HFF-Myc (cell line): ENCODE measurements around the gene CASP10.

Experiments
- DNase-seq: peaks from one replicate; pipeline ENCODE4 v3.0.0-alpha.2; 2011; ENCODE audit warnings: low read depth; ENCODE audit errors: extremely low read depth
- H3K4me3 ChIP-seq: replicated peaks from 2 replicates; pipeline ENCODE4 v1.5.1; 2011; ENCODE audit warnings: low read depth, mild to moderate bottlenecking, control low read depth, low read length
- CTCF ChIP-seq: IDR thresholded peaks from 2 replicates; pipeline ENCODE4 v1.5.1; 2012; ENCODE audit warnings: mild to moderate bottlenecking, low read depth, low read length, control low read depth; ENCODE audit errors: missing control alignments

Gene CASP10

GRCh38 chr2:201151127-201151981 lies 31.6 kb upstream of the CASP10 start:
- no peak for TF ChIP-seq CTCF
- H3K4me3 ChIP-seq: peak overlapping the region; percentile 10; the same call in 1 of the 2 replicates
- DNase-seq: peak; percentile 76

- no peak for TF ChIP-seq CTCF
- DNase-seq: no peak
- no peak overlapping the region for H3K4me3 ChIP-seq
These were observed 30.4 kb upstream of the CASP10 start for GRCh38 chr2:201152517-201152916.

DNA sequence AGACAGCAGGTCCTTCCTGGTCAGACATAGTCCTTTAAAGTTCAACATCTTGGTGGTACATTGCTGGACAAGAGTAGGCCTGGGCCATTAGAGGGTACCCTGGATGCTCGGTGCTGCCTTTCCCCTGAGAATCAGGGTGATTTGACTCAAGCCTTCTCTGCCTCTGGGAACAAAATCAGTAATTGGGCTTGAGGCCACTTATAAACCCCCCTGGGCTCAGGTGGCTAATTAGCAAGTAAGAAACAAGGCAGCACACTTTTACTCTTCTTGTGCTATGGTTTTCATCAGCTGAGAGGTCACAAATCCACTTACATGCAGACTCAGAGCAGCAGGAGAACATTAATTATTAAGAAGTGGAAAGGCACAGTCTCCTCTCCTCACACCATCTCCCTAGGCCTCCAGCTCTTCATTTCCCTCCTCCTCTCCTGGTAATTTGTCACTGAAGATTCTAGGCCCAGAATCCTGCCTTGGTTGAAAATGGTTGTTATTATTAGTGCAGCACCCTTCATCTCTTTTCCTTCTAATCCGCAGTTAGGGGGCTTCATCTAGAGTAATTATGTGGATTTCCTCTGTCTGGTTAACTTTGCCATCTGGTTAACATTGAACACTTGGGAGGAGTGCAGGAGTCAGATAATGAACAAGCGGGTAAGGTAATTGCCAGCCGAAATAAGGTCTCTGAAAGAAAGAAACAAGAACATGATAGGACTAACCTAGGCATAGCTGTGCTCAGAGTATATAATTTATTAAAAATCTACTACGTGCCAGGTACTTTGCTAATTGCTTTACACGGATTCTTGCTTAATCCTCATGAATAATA lies 29.7 kb upstream of the CASP10 start:
- no peak for TF ChIP-seq CTCF
- no peak overlapping the region for H3K4me3 ChIP-seq
- no peak for DNase-seq

DNA sequence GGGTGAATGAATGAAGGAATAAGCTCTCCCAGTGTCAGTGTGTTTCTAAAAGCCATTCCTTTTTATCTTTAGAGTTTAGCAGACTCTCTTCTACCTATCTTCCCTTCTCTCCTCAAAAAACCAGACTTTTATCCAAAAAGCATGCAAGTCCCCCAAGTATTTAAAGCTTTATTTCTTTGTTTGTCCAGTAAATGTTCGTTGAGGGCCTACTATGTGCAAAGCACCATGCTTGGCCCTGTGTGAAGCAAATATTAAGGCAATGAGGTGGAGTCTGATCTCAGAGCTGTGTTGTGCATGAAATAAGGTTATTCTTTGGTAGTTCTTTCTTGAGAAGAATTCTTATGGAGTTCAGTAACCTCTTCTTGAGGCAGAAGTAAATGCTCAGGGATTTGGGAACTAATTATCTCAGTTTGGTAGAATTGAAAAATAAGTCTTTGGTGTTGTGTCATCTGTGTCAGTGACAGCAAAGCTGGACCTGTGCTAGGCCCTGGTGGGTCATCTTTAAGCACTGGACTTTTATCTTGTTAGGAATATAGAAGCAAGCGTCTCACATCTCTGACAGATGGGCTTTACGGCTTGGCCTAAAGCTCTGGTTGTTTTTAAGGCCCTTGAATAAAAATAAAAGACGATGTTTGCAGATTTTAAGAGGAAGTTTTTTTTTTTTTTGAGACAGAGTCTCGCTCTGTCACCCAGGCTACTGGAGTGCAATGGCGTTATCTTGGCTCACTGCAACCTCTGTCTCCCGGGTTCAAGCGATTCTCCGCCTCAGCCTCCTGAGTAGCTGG lies 28.1 kb upstream of the CASP10 start:
- DNase-seq: no peak
- no peak overlapping the region for H3K4me3 ChIP-seq
- no peak for TF ChIP-seq CTCF

DNA sequence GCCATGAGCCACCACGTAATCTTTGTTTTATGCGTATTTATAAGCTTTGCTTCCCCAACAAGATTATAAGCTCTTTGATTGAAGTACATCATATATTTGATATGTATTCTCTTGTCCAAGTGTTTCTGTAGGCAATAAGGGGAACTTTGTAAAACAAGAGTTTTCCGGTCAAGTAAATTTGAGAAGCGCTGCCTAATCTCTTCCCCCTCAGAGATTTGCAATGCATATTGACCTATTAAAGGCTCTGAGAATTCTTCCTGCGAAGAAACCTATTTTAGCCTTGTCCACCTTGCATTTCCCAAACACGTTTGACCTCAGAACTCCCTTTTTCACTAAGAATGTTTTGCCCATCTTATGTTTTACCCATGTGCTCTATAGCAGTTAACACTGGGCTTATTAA lies 26.9 kb upstream of the CASP10 start:
- no peak overlapping the region for H3K4me3 ChIP-seq
- no peak for DNase-seq
- no peak for TF ChIP-seq CTCF

GRCh38 chr2:201156640-201157039 lies 26.3 kb upstream of the CASP10 start:
- no peak for TF ChIP-seq CTCF
- no peak overlapping the region for H3K4me3 ChIP-seq
- DNase-seq: no peak
